Hepatocyte (in vitro differentiated cells): ENCODE measurements around the gene CTCFL.

Source experiments
- CTCF ChIP-seq: fragments of 200-600 bp; sonication (generic); IDR thresholded peaks from 2 replicates; pipeline ENCODE4 v1.5.1; 2016; ENCODE audit warnings: antibody characterized with exemption, mild to moderate bottlenecking; ENCODE audit not compliant: poor library complexity
- EZH2 ChIP-seq: fragments of 200-600 bp; sonication (generic); IDR thresholded peaks from 2 replicates; pipeline ENCODE4 v1.6.1; 2016; ENCODE audit warnings: antibody characterized with exemption, mild to moderate bottlenecking, borderline replicate concordance
- EZH2phosphoT487 ChIP-seq: fragments of 200-600 bp; sonication (generic); IDR thresholded peaks from one replicate; pipeline ENCODE4 v1.6.1; 2018; ENCODE audit warnings: antibody characterized with exemption, mild to moderate bottlenecking, low read depth, moderate library complexity; ENCODE audit not compliant: unreplicated experiment, severe bottlenecking

DNA sequence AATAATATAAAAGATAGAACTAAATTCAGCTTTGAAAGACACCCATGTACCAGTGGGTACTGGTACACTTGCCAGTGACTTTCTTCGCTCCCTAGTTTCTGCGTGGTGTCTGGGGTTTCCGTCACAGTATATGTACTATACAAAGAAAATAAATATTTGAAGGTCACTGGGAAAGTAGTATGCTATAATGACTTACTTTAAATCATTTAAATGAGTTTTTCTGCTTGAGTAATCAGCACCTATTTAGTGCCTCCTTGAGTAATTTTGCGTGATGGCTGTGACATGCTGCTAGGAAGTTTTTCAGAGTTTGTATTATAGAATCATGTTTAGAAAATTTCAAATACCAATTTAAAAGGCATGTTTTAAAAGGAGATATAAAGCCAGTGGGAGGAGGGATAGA, 3.2 kb upstream of the CTCFL start:
- TF ChIP-seq CTCF (no peak), EZH2phosphoT487 (no peak), EZH2 (no peak)
